Stimulated activated naive CD4-positive, alpha-beta T cell treated with Interleukin-2 at 50 U/mL for 16 hours (primary cell): ENCODE data around the gene KIF4B.
"Not testable (repeated sequence)": the region's sequence is repeated elsewhere in the genome, so short reads cannot be mapped to it uniquely, and the experiment has no call there.

Source experiments
- DNase-seq: peaks from one replicate; lab custom pipeline; 2025; lab: John Stamatoyannopoulos, UW

Gene KIF4B

GRCh38 chr5:155008669-155009068 is 4.9 kb upstream of the KIF4B start:
- no peak for DNase-seq

- no peak for DNase-seq
Measured at GRCh38 chr5:155010881-155011280, 2.7 kb upstream of the KIF4B start.

GRCh38 chr5:155015239-155015638 is 1.7 kb downstream of the KIF4B start:
- DNase-seq: no peak

- no peak for DNase-seq
Measured at GRCh38 chr5:155017610-155018009, 4.1 kb downstream of the KIF4B start.

GRCh38 chr5:155019601-155020226 is 6.2 kb downstream of the KIF4B start:
- DNase-seq: no peak

- no peak for DNase-seq
Measured at GRCh38 chr5:155021842-155022241, 8.3 kb downstream of the KIF4B start.

- DNase-seq: no peak
Measured at GRCh38 chr5:155023320-155023719, 9.8 kb downstream of the KIF4B start.

GRCh38 chr5:155024015-155024414 is 10.5 kb downstream of the KIF4B start:
- no peak for DNase-seq

- no peak for DNase-seq
Measured at GRCh38 chr5:155025895-155026294, 12.3 kb downstream of the KIF4B start.

GRCh38 chr5:155027993-155028629 is 14.6 kb downstream of the KIF4B start:
- no peak for DNase-seq

GRCh38 chr5:155029240-155029639 is 15.7 kb downstream of the KIF4B start:
- DNase-seq: no peak

GRCh38 chr5:155034145-155034744 is 20.7 kb downstream of the KIF4B start:
- not testable (repeated sequence) for DNase-seq

- not testable (repeated sequence) for DNase-seq
Measured at GRCh38 chr5:155035087-155035486, 21.5 kb downstream of the KIF4B start.

GRCh38 chr5:155040984-155041653 is 27.6 kb downstream of the KIF4B start:
- no peak for DNase-seq

GRCh38 chr5:155044591-155044990 is 31.0 kb downstream of the KIF4B start:
- no peak for DNase-seq

GRCh38 chr5:155046591-155046990 is 33.0 kb downstream of the KIF4B start:
- DNase-seq: no peak

GRCh38 chr5:155047818-155048217 is 34.3 kb downstream of the KIF4B start:
- DNase-seq: no peak

- no peak for DNase-seq
Measured at GRCh38 chr5:155049569-155050383, 36.2 kb downstream of the KIF4B start.

GRCh38 chr5:155050384-155051019 is 36.9 kb downstream of the KIF4B start:
- DNase-seq: no peak

GRCh38 chr5:155052532-155052931 is 39.0 kb downstream of the KIF4B start:
- no peak for DNase-seq

- DNase-seq: no peak
Measured at GRCh38 chr5:155053501-155053900, 39.9 kb downstream of the KIF4B start.
